ENCODE data around the gene RELT.
A peak's percentile ranks its signal among the peaks of the same experiment; 100 is the strongest.

Gene RELT

DNA sequence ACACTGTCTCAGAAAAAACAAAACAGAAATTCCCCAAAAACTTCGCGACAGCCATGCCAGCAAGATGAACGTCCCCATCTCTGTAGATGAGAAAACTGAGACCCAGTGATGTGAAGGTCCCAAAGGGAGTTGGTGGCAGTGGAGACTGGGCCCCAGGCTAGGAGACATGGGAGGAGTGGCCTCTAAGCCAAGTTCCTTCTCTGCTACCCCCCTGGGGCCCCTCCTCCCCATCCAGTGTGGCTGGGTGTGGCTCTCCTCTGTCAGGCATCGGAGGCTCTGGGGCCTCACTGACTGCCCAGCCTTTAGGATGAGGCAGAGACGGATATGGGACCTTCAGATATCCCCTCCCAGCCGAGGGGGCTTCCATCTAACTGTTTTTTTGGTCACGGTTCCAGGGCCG lies 9.8 kb downstream of the RELT start:
- H3K4me3 ChIP-seq, result no peak overlapping the region
- H3K27ac ChIP-seq, result peak overlapping the region in 1 of 2 donors; percentile 79
- TF ChIP-seq, protein P1, sequence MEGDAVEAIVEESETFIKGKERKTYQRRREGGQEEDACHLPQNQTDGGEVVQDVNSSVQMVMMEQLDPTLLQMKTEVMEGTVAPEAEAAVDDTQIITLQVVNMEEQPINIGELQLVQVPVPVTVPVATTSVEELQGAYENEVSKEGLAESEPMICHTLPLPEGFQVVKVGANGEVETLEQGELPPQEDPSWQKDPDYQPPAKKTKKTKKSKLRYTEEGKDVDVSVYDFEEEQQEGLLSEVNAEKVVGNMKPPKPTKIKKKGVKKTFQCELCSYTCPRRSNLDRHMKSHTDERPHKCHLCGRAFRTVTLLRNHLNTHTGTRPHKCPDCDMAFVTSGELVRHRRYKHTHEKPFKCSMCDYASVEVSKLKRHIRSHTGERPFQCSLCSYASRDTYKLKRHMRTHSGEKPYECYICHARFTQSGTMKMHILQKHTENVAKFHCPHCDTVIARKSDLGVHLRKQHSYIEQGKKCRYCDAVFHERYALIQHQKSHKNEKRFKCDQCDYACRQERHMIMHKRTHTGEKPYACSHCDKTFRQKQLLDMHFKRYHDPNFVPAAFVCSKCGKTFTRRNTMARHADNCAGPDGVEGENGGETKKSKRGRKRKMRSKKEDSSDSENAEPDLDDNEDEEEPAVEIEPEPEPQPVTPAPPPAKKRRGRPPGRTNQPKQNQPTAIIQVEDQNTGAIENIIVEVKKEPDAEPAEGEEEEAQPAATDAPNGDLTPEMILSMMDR (IDR thresholded peaks at IDR 0.05), result no peak
- DNase-seq (ENCODE audit: low spot score), result no peak

DNA sequence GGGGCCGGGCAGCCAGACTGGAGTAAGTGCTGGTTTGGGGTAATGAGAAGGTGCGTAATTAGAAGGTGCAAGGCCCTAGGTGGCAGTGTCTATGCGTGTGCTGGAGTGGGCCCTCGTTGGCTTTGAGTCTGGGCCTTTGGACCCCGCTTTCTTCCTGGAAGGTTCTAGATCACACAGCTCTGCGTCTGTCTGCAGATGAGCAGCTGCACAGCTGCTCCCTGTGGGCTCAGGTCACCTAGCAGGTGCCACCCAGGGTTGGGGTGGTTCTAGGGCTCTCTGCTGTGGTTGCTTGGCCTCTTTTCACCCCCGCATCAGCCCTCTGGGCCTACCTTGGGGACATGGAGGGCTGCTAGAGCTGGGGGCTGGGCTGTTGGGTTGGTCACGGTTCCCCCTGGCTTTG lies 10.3 kb downstream of the RELT start:
- Histone ChIP-seq H3K27ac (peak overlapping the region in 1 of 2 donors; percentile 79), H3K4me3 (no peak overlapping the region)
- no peak for DNase-seq (ENCODE audit: low spot score)
- TF ChIP-seq, protein P1 (IDR thresholded peaks at IDR 0.05), result no peak

DNA sequence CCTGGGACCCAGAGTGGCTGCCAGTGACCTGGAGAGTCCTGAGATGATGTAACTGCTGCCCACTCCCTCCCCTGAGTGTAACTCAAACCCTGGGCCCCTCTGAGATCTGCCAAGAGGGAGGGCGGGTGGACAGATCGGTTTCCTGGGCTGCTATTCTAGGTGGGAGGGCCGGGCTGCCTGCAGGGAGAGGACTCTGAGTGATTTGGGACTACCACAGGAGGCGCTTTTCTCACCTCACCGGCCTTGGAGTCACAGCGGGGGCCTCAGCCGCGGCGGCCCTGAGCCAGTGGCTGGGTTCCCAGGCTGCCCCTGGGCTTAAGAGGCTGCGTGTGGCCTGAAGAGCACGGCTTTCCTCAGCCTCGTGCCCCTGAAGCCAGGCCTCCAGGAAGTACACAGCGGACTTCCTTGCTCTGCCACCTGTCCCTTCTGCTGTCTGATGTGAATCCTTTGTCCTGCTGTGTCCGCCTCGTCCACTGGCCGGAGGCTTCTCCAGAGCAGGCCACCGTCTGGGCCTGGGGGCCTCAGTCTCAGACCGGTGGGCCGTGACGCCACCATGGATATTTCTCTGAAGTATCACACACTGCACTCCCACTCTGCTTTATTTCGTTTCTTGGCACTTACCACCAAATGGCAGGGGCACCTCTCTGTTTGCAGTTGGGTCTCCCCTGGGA lies 11.5 kb downstream of the RELT start:
- TF ChIP-seq, protein P1 (IDR thresholded peaks at IDR 0.05), result no peak
- Histone ChIP-seq H3K27ac (peak overlapping the region in 1 of 2 donors; percentile 61), H3K4me3 (no peak overlapping the region)
- DNase-seq (ENCODE audit: low spot score), result no peak

DNA sequence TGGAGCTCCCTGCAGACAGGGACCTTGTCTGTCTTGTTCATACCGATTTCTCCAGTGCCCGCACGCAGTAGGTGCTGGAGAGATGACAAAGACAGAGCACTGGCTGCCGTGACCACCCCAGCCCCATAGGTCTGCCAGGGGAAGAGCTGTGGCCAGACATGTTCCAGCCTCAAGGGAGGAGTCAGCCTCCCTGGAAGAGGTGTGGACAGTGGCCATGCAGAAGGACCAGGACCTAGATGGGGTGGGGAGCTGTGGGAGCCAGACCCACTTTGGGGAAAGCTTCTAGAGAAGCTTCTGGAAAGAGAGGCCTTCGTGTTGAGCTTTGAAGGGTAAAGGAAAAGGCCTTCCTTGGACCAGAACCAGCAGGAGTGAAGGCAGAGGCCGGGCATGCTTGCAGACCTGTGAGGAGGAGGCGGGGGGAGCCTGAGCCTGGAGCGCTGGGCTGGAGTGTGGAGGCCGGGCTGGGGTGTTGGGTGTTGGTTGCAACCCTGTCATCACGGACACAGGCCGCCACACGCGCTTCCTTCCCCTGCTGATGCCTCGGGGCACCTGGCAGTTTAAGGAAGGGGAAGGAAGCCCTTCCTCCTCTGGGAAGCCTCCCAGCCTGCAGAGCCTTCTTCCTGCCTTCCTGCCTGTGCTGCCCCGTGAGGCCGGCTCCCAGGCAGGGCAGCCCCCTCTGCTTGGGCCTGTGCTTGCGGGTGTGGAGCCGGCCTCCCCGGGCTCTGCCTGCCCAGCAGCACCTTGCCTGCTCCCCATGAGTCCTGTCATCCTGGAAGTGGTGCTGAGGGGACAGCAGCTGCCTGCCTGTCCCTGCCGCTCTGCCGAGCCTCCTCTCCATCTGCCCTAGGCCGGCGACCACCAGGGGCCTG lies 12.3 kb downstream of the RELT start:
- TF ChIP-seq, protein P1 (IDR thresholded peaks at IDR 0.05), result no peak
- H3K27ac ChIP-seq, result peak overlapping the region in 1 of 2 donors; percentile 61
- no peak for DNase-seq (ENCODE audit: low spot score)
- no peak overlapping the region for H3K4me3 ChIP-seq

DNA sequence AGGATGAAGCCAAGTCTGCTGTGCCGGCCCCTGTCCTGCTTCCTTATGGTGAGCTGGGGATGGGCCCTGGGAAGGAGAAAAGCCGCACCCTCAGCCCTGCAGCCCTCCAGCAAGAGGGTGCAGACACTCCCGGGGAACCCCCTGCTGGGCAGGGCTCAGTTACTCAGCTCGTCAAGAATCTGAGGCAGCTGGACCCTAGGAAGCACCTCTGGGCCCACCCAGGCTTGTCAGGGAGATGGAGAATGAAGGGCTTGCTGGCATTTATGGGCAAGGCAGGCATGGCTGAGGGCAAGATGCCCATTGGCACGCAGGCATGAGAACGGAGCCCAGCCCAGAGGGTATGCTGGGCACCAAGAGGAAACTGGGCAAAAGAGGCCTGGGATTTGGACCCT lies 12.9 kb downstream of the RELT start:
- Histone ChIP-seq H3K4me3 (no peak overlapping the region), H3K27ac (peak overlapping the region in 1 of 2 donors; percentile 61)
- no peak for DNase-seq (ENCODE audit: low spot score)
- TF ChIP-seq, protein P1 (IDR thresholded peaks at IDR 0.05), result no peak

DNA sequence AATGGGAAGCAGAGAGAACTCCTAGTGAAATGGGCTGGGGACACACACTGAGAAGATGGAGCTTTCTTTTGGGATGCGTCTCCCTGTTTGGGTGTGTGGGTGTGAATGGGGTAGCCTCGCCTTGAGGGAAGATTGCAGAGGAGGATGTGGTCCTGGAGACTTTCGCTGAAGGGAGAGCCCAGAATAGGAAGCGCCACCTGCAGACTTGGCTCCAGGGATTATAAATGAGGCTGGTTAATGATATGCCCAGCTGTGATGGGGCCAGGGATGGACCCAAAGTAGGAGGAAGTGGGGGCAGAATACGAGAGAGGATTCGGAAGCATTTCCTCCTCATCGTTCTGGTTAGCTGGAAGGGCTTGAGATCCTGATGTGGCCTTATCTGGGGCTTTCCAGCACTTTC lies 13.7 kb downstream of the RELT start:
- DNase-seq (ENCODE audit: low spot score), result no peak
- TF ChIP-seq, protein P1 (IDR thresholded peaks at IDR 0.05), result no peak
- Histone ChIP-seq H3K4me3 (no peak overlapping the region), H3K27ac (no peak overlapping the region)

All from coronary artery (tissue), 2 donors.